Transverse colon (tissue), 4 donors: Measurements from ENCODE around the gene SF3B3. TPM values are rescaled to one million over a fixed set of nuclear protein-coding genes. Genes with fewer than 3 reads are reported as not detected.

ENCODE experiments used
- DNase-seq: peaks from one replicate; pipeline ENCODE4 v3.0.0-alpha.2; 2019
- H3K27ac ChIP-seq, 4 donors: fragments of 200-600 bp; sonication (generic); 2 replicates each; pipeline ENCODE4 v1.5.1; 2016 to 2018; ENCODE audit warnings: inconsistent platforms in 4 of 4
- H3K27me3 ChIP-seq: fragments of 200-600 bp; sonication (generic); 2 replicates; pipeline ENCODE4 v1.5.1; 2017; ENCODE audit warnings: inconsistent platforms
- H3K36me3 ChIP-seq, 4 donors: fragments of 200-600 bp; sonication (generic); 2 replicates each; pipeline ENCODE4 v1.5.1; 2017 to 2019; ENCODE audit warnings: inconsistent platforms in 4 of 4
- H3K4me1 ChIP-seq, 4 donors: fragments of 200-600 bp; sonication (generic); 2 replicates each; pipeline ENCODE4 v1.5.1; 2017 to 2020; ENCODE audit warnings: inconsistent platforms in 4 of 4
- H3K4me3 ChIP-seq, 4 donors: fragments of 200-600 bp; sonication (generic); 1 replicate in 1 of 4; 2 replicates in 3 of 4; pipeline versions ENCODE4 v1.5.1 to v1.6.1; 2017 to 2019; ENCODE audit warnings: inconsistent platforms in 4 of 4
- H3K9me3 ChIP-seq, 2 donors: fragments of 200-600 bp; sonication (generic); 2 replicates each; pipeline ENCODE4 v1.5.1; 2017 to 2019; ENCODE audit warnings: inconsistent platforms in 2 of 2
- CTCF ChIP-seq, 5 experiments: fragments of 200-600 bp in 3 of 5; fragments of 450-650 bp in 2 of 5; sonication (generic) in 3 of 5; IDR thresholded peaks; 1 replicate in 2 of 5; 2 replicates in 3 of 5; pipeline ENCODE4 v1.5.1; 2016 to 2017; ENCODE audit warnings: antibody characterized with exemption in 5 of 5, inconsistent platforms in 3 of 5, mild to moderate bottlenecking in 2 of 5, moderate library complexity in 1 of 5
- EP300 ChIP-seq: sonication (generic); formaldehyde crosslinking; IDR thresholded peaks from one replicate; pipeline ENCODE4 v1.6.1; 2017; ENCODE audit warnings: antibody characterized with exemption, low read depth
- POLR2A ChIP-seq: fragments of 450-650 bp; IDR thresholded peaks from one replicate; pipeline ENCODE4 v1.6.1; 2016; ENCODE audit warnings: antibody characterized with exemption, mild to moderate bottlenecking, moderate library complexity
- POLR2AphosphoS5 ChIP-seq, 3 donors: sonication (generic); formaldehyde crosslinking; IDR thresholded peaks; one replicate each; pipeline ENCODE4 v1.6.1; 2016; ENCODE audit warnings: antibody characterized with exemption in 3 of 3
- WGBS, 2 donors: methylation state at CpG; one replicate each; pipeline ENCODE4 v1.1.5; 2018; ENCODE audit warnings: low coverage in 1 of 2; 5-methylcytosine and 5-hydroxymethylcytosine counted together
- in situ Hi-C, 4 donors: fragments of 200-750 bp; cut with MboI; loops; one replicate each; pipeline versions ENCODE4 v1.15.0 to v1.15.1; 2017; ENCODE audit warnings: low sequenced_read_pairs in 3 of 4, low pct_ligation_motif_present in 1 of 4, low pct_unique_long_range_greater_than_20kb in 1 of 4
- intact Hi-C: fragments of 100-400 bp; cut with DNase I; formaldehyde crosslinking; loops from one replicate; pipeline ENCODE4 v1.15.1; 2023; ENCODE audit warnings: low total_unique reads
- total RNA-seq, 4 donors: library from RNA; depleted of rRNA; stranded (reverse); fragments of >200 nt; gene quantifications; one replicate each; pipeline ENCODE4 v1.1.0, GENCODE V29; 2016

Gene SF3B3
- total RNA-seq, 4 donors from 2014 or later = 59.5 to 135 (median 72.8) TPM

GRCh38 chr16:70570967-70571570 is 47.5 kb downstream of the SF3B3 start:
- intact Hi-C loops (no loop called here), in situ Hi-C loops (no loop called here)
- no peak for DNase-seq
- Histone ChIP-seq H3K4me3 (no peak overlapping the region), H3K4me1 (peaks cover 10 to 27% (median 11%) of the 10 kb centered on the region in 4 donors), H3K36me3 (peaks cover 0 to 71% (median 36%) of the 10 kb centered on the region in 4 donors), H3K27ac (no peak overlapping the region), H3K27me3 (no peaks in the 10 kb centered on the region), H3K9me3 (no peaks in the 10 kb centered on the region)
- WGBS, 2 donors = 92% methylated on average over 10 of the region's 10 CpGs; no CpG with 5 or more reads in 1 of the 2 donors
- TF ChIP-seq POLR2AphosphoS5 (IDR thresholded peaks at IDR 0.05) (no peak), POLR2A (no peak), EP300 (no peak), CTCF (IDR thresholded peaks at IDR 0.05) (no peak)

- Histone ChIP-seq H3K4me1 (peaks cover 16 to 32% (median 17%) of the 10 kb centered on the region in 4 donors), H3K27ac (no peak overlapping the region), H3K9me3 (no peaks in the 10 kb centered on the region), H3K36me3 (peaks cover 0 to 65% (median 32%) of the 10 kb centered on the region in 4 donors), H3K27me3 (no peaks in the 10 kb centered on the region), H3K4me3 (no peak overlapping the region)
- TF ChIP-seq POLR2A (no peak), POLR2AphosphoS5 (IDR thresholded peaks at IDR 0.05) (no peak), EP300 (no peak), CTCF (IDR thresholded peaks at IDR 0.05) (no peak)
- no peak for DNase-seq
- in situ Hi-C loops (no loop called here), intact Hi-C loops (no loop called here)
- WGBS, 2 donors = 91 to 100% methylated on average over 1 to 8 of the region's 8 CpGs
Observed at GRCh38 chr16:70571623-70572022, 48.0 kb downstream of the SF3B3 start.

GRCh38 chr16:70572050-70572925 is 48.7 kb downstream of the SF3B3 start:
- intact Hi-C loops = no loop called here
- TF ChIP-seq CTCF (IDR thresholded peaks at IDR 0.05) (no peak), POLR2A (no peak), POLR2AphosphoS5 (IDR thresholded peaks at IDR 0.05) (no peak), EP300 (no peak)
- no peaks in the 10 kb centered on the region for H3K27me3 ChIP-seq
- in situ Hi-C loops = no loop called here
- peaks cover 20 to 39% (median 22%) of the 10 kb centered on the region in 4 donors for H3K4me1 ChIP-seq
- WGBS, 2 donors = 85% methylated on average over 5 of the region's 5 CpGs; no CpG with 5 or more reads in 1 of the 2 donors
- H3K9me3 ChIP-seq = no peaks in the 10 kb centered on the region
- DNase-seq = no peak
- peaks cover 0 to 59% (median 29%) of the 10 kb centered on the region in 4 donors for H3K36me3 ChIP-seq
- no peak overlapping the region for H3K4me3 ChIP-seq
- peak overlapping the region; percentile 41 to 61 (median 55) for H3K27ac ChIP-seq

- Histone ChIP-seq H3K27me3 (no peaks in the 10 kb centered on the region), H3K27ac (peak overlapping the region; percentile 41 to 61 (median 55)), H3K4me3 (no peak overlapping the region), H3K4me1 (peaks cover 20 to 40% (median 22%) of the 10 kb centered on the region in 4 donors), H3K36me3 (peaks cover 0 to 52% (median 26%) of the 10 kb centered on the region in 4 donors), H3K9me3 (no peaks in the 10 kb centered on the region)
- no peak for DNase-seq
- in situ Hi-C loops = no loop called here
- intact Hi-C loops = no loop called here
- no peak for TF ChIP-seq CTCF (IDR thresholded peaks at IDR 0.05)
- no peak for TF ChIP-seq EP300
- TF ChIP-seq POLR2AphosphoS5 (IDR thresholded peaks at IDR 0.05) = no peak
- no peak for TF ChIP-seq POLR2A
- 71 to 78% methylated on average over 1 to 2 of the region's 2 CpGs for WGBS, 2 donors
Observed at GRCh38 chr16:70572926-70573270, 49.3 kb downstream of the SF3B3 start.
